Activated B cell treated with CpG ODN at 0.5 μM for 24 hours (primary cell): ENCODE results near the gene NAA15. TPM values are rescaled to one million over a fixed set of nuclear protein-coding genes. Genes with fewer than 3 reads are reported as not detected.
"Not testable (repeated sequence)": the region's sequence is repeated elsewhere in the genome, so short reads cannot be mapped to it uniquely, and the experiment has no call there.

Experiments used
- ATAC-seq: fragments of 200-7000 bp; cut with Tn5 transposase; one replicate; pipeline ENCODE4 v1.10.0; 2021; ENCODE audit warnings: low read depth, mild to moderate bottlenecking, moderate library complexity
- CTCF ChIA-PET: fragments of 350-600 bp; sonication (Branson Sonifier 250); formaldehyde crosslinking; loops from one replicate; lab custom pipeline; 2021; ENCODE audit warnings: antibody characterized with exemption; lab: Charles Lee
- POLR2A ChIA-PET: fragments of 350-600 bp; sonication (Branson Sonifier 250); formaldehyde crosslinking; loops from one replicate; lab custom pipeline; 2021; ENCODE audit warnings: antibody characterized with exemption; lab: Charles Lee
- DNase-seq: peaks from one replicate; pipeline ENCODE4 v3.0.0; 2022
- H3K27ac Mint-ChIP-seq: one replicate; pipeline ENCODE4 v1.8.0; 2020; ENCODE audit warnings: mixed read lengths
- H3K27me3 Mint-ChIP-seq: one replicate; pipeline ENCODE4 v1.8.0; 2021; ENCODE audit warnings: mixed read lengths
- H3K36me3 Mint-ChIP-seq: one replicate; pipeline ENCODE4 v1.8.0; 2021; ENCODE audit warnings: low read depth, mixed read lengths
- H3K4me1 Mint-ChIP-seq: one replicate; pipeline ENCODE4 v1.8.0; 2021; ENCODE audit warnings: mixed read lengths
- H3K4me3 Mint-ChIP-seq: one replicate; pipeline ENCODE4 v1.8.0; 2020; ENCODE audit warnings: mild to moderate bottlenecking, mixed read lengths
- H3K9me3 Mint-ChIP-seq: one replicate; pipeline ENCODE4 v1.8.0; 2020; ENCODE audit warnings: mixed read lengths
- CTCF ChIP-seq: fragments of 200-600 bp; IDR thresholded peaks from one replicate; pipeline ENCODE4 v1.8.0; 2022; ENCODE audit warnings: antibody characterized with exemption, mild to moderate bottlenecking
- intact Hi-C: fragments of 100-400 bp; cut with micrococcal nuclease; formaldehyde crosslinking; loops from one replicate; pipeline ENCODE4 v1.15.1; 2024
- total RNA-seq: library from RNA; stranded (reverse); gene quantifications from 2 replicates; pipeline ENCODE4 v1.2.3, GENCODE V29; 2022

Gene NAA15
- total RNA-seq, 1 donor from 2014 or later, result 66.5 TPM

- H3K27me3 Mint-ChIP-seq, result no peaks in the 10 kb centered on the region
- no peaks in the 10 kb centered on the region for H3K4me1 Mint-ChIP-seq
- TF ChIP-seq CTCF, result no peak
- DNase-seq (no peak), ATAC-seq (no peak)
- ChIA-PET POLR2A (no interaction called here), CTCF (interaction anchor here (1.0 kb wide), 1 partner anchor 15 kb away, joined by 3 read pairs; no protein-coding TSS in a partner anchor)
- H3K36me3 Mint-ChIP-seq, result peaks cover 12% of the 10 kb centered on the region
- intact Hi-C loops, result no loop called here
- no peak overlapping the region for H3K27ac Mint-ChIP-seq
- H3K4me3 Mint-ChIP-seq, result no peak overlapping the region
- H3K9me3 Mint-ChIP-seq, result no peaks in the 10 kb centered on the region
Measured at GRCh38 chr4:139402436-139402835, 101.1 kb downstream of the NAA15 start.

- H3K27me3 Mint-ChIP-seq, result no peaks in the 10 kb centered on the region
- intact Hi-C loops, result no loop called here
- ATAC-seq (no peak), DNase-seq (no peak)
- no peak overlapping the region for H3K27ac Mint-ChIP-seq
- ChIA-PET CTCF (interaction anchor here (1.0 kb wide), 1 partner anchor 14 kb away, joined by 3 read pairs; no protein-coding TSS in a partner anchor), POLR2A (no interaction called here)
- H3K4me1 Mint-ChIP-seq, result no peaks in the 10 kb centered on the region
- H3K36me3 Mint-ChIP-seq, result peaks cover 14% of the 10 kb centered on the region
- no peaks in the 10 kb centered on the region for H3K9me3 Mint-ChIP-seq
- TF ChIP-seq CTCF, result no peak
- H3K4me3 Mint-ChIP-seq, result no peak overlapping the region
Measured at GRCh38 chr4:139403462-139403861, 102.2 kb downstream of the NAA15 start.

- ATAC-seq, result no peak
- peaks cover 3% of the 10 kb centered on the region for H3K4me1 Mint-ChIP-seq
- intact Hi-C loops, result no loop called here
- H3K27me3 Mint-ChIP-seq, result no peaks in the 10 kb centered on the region
- CTCF ChIA-PET, result no interaction called here
- H3K9me3 Mint-ChIP-seq, result peaks cover 8% of the 10 kb centered on the region
- POLR2A ChIA-PET, result no interaction called here
- DNase-seq, result no peak
- peaks cover 26% of the 10 kb centered on the region for H3K36me3 Mint-ChIP-seq
- no peak overlapping the region for H3K4me3 Mint-ChIP-seq
- TF ChIP-seq CTCF, result no peak
- H3K27ac Mint-ChIP-seq, result no peak overlapping the region
Measured at GRCh38 chr4:139410312-139410711, 109.0 kb downstream of the NAA15 start.

- Mint-ChIP-seq H3K4me1 (peaks cover 17% of the 10 kb centered on the region), H3K36me3 (peaks cover 25% of the 10 kb centered on the region)
- H3K27ac Mint-ChIP-seq, intact Hi-C loops, H3K27me3 Mint-ChIP-seq, POLR2A ChIA-PET, DNase-seq, H3K4me3 Mint-ChIP-seq, H3K9me3 Mint-ChIP-seq, ATAC-seq: not testable (repeated sequence)
- CTCF ChIA-PET, result interaction anchor here (1.2 kb wide), 1 partner anchor 117 kb away, joined by 4 read pairs; no protein-coding TSS in a partner anchor
Measured at GRCh38 chr4:139414671-139415210, 113.4 kb downstream of the NAA15 start.

GRCh38 chr4:139416073-139416673 is 114.9 kb downstream of the NAA15 start:
- H3K9me3 Mint-ChIP-seq, result peaks cover 8% of the 10 kb centered on the region
- H3K27me3 Mint-ChIP-seq, result no peaks in the 10 kb centered on the region
- peaks cover 19% of the 10 kb centered on the region for H3K4me1 Mint-ChIP-seq
- ATAC-seq, result no peak
- ChIA-PET POLR2A (interaction anchor here (1.0 kb wide), 1 partner anchor 37 kb away, joined by 6 read pairs; no protein-coding TSS in a partner anchor), CTCF (interaction anchor here (0.7 to 1.4 kb wide), 5 partner anchors 37 to 386 kb away, joined by 3 to 5 read pairs (median 3); no protein-coding TSS in a partner anchor)
- DNase-seq, result no peak
- no peak overlapping the region for H3K27ac Mint-ChIP-seq
- H3K36me3 Mint-ChIP-seq, result peaks cover 31% of the 10 kb centered on the region
- no peak overlapping the region for H3K4me3 Mint-ChIP-seq
- peak; percentile 99 for TF ChIP-seq CTCF
- intact Hi-C loops, result loop anchor here (1.0 kb wide), 4 partner anchors 37 to 386 kb away; no protein-coding TSS in a partner anchor
